T-helper 1 cell treated with Interleukin-12 subunit alpha and Interleukin-12 subunit beta and Interleukin-4 antibody, amounts not matched to agents 30 μg/mL and 1 μg/mL, for 36 hours (primary cell): ENCODE measurements around the gene AHNAK.
"Not testable (repeated sequence)": the region's sequence is repeated elsewhere in the genome, so short reads cannot be mapped to it uniquely, and the experiment has no call there.

ENCODE experiments used
- H3K27ac Mint-ChIP-seq: one replicate; pipeline ENCODE4 v1.8.0; 2021; ENCODE audit warnings: mild to moderate bottlenecking, mixed read lengths
- H3K27me3 Mint-ChIP-seq: one replicate; pipeline ENCODE4 v1.8.0; 2021; ENCODE audit warnings: low read depth, mixed read lengths
- H3K36me3 Mint-ChIP-seq: one replicate; pipeline ENCODE4 v1.8.0; 2021; ENCODE audit warnings: low read depth, mixed read lengths
- H3K4me1 Mint-ChIP-seq: one replicate; pipeline ENCODE4 v1.8.0; 2021; ENCODE audit warnings: low read depth, mixed read lengths
- H3K4me3 Mint-ChIP-seq: one replicate; pipeline ENCODE4 v1.8.0; 2021; ENCODE audit warnings: mild to moderate bottlenecking, moderate library complexity, mixed read lengths
- H3K9me3 Mint-ChIP-seq: one replicate; pipeline ENCODE4 v1.8.0; 2021; ENCODE audit warnings: mixed read lengths

Gene AHNAK

DNA sequence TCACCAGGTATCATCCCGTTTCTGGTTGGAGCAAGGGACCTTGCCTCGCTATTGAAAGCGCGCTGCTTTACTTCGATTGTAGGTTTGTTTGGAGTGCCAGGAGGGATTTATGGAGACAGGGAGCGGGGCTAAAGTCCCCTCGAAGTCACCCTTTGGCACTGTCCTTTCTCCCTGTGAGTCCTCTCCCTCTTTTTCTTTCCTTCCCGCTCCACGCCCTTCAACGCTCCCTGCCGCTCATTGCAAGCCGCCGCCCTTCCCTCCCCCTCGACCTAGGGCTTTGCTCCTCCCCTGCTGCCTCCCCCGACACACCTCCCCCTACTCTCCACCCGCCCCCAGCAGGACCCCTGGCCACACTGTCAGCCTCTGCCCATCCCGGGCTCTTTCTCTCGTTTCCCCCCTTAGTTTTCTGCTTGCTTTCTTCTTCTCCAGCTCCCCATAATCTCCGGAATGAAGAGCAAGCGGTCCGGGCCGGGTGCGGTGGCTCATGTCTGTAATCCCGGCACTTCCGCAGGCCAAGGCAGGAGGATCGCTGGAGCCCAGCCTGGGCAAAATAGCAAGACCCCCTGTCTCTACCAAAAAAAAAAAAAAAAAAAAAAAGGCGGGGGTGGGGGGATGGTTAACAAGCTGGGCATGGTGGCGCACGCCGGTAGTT, 41.0 kb downstream of the AHNAK start:
- Mint-ChIP-seq H3K4me1 (peaks cover 7% of the 10 kb centered on the region), H3K9me3 (no peaks in the 10 kb centered on the region), H3K4me3 (no peak overlapping the region), H3K27ac (no peak overlapping the region), H3K27me3 (peaks cover 37% of the 10 kb centered on the region), H3K36me3 (no peaks in the 10 kb centered on the region)

DNA sequence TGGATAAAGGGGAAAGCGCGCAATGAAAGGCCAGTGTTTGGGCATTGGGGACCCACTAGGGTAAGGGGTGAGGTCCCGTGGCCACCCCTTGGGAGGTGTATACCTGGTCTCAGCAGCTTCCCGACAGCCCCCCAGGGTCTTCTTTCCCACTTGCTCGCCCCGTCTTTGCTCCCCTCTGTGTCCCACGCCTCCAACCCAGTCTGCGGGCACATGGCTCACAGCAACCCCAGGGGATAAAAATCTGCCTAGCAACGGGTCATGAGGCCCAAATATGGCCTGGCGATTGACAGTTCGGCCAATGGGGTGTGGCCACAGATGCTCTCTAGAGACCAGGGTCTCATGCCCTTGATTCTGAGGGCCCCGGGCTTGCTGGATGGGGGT, 41.6 kb downstream of the AHNAK start:
- no peaks in the 10 kb centered on the region for H3K36me3 Mint-ChIP-seq
- no peaks in the 10 kb centered on the region for H3K9me3 Mint-ChIP-seq
- peaks cover 37% of the 10 kb centered on the region for H3K27me3 Mint-ChIP-seq
- H3K4me3 Mint-ChIP-seq = no peak overlapping the region
- peaks cover 7% of the 10 kb centered on the region for H3K4me1 Mint-ChIP-seq
- no peak overlapping the region for H3K27ac Mint-ChIP-seq

DNA sequence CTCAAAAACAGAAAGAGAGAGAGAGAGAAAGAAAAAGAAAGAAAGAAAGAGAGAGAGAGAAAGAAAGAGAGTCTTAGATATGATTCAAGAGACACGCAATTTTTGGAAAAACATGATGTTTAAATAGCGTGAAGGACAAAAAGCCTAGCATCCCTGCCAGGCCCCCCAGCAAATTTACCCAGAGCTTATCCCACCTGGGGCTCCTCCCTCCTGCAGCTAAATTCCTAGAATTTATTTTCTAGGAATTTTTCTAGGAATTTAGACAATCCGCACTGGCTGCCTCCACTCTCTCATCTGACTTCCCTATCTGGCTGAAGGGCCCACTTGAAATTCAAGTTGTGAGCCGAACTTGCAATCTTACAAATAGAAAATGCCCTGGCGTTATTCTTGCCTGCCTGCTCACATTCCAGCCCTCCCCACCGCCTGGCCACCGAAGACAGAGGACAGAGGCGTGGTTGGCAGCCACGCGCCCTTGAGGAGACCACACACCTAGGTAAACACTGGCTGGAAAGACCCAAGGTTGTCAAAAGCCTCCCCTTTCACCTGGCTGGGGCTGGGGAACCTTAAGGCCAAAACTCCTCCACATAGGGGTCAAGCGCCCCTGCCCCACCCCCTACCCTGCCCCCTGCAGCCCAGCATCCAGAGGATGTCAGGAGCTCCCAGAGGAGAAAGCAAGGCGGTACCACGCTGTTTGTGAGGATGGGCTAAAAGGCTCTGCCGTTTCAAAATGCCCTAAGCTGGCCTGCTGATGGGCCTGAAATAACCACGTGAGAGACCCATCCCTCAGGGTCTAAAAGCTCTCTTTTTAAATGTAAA, 42.2 kb downstream of the AHNAK start:
- H3K4me3 Mint-ChIP-seq = no peak overlapping the region
- no peaks in the 10 kb centered on the region for H3K9me3 Mint-ChIP-seq
- no peak overlapping the region for H3K27ac Mint-ChIP-seq
- H3K36me3 Mint-ChIP-seq = no peaks in the 10 kb centered on the region
- peaks cover 37% of the 10 kb centered on the region for H3K27me3 Mint-ChIP-seq
- H3K4me1 Mint-ChIP-seq = peaks cover 9% of the 10 kb centered on the region

DNA sequence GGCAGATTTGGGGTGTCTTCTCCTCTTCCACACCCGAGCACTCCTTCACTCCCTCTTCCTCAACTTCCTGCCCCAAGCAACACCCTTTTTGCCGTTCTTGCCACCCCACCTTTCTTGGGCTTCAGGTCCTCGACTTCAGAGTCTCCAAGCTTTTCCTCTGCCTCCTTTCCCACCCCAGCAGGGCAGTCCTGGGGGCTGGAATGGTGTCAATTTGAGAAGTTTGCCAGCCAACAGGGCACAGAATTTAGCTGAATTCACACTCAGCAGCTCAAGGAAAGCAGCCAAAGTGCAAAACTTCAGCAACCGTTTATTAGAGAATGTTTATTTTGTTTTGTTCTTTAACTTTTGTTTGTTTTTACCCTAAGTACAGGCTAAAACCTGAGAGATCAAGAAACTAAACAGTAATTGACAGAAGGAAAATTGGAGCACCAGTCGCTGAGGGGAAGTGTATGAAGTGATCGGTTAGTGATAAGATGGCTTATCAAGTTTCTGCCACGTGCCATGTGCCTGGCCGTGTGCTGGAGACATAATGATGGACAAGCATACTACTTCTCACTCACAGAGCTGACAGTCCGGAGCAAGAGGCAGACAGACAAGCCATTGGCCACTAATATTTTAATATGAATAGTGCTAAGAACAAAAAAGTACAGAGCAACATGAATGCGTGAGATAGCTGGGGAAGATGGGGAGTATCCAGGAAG, 44.4 kb downstream of the AHNAK start:
- no peaks in the 10 kb centered on the region for H3K9me3 Mint-ChIP-seq
- H3K36me3 Mint-ChIP-seq = no peaks in the 10 kb centered on the region
- no peak overlapping the region for H3K4me3 Mint-ChIP-seq
- H3K27ac Mint-ChIP-seq = no peak overlapping the region
- H3K4me1 Mint-ChIP-seq = peaks cover 7% of the 10 kb centered on the region
- H3K27me3 Mint-ChIP-seq = peaks cover 36% of the 10 kb centered on the region

DNA sequence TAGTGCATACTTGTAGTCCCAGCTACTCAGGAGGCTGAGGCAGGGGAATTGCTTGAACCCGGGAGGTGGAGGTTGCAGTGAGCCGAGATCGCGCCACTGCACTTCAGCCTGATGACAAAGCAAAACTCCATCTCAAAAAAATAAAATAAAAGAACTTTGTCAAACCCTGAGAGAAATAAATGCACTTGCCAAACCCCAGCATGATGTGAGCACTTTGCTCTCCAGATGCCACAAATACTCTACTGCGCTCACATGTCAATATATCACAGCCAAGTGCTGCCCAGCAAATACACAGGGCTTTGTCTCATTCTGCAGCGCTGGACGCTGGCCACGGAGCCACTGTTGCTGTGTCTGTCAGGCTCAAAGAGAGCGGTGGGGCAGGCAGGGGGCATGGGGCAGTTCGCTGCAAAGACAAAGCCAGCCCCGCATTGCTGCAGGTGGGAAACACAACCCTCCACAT, 45.1 kb downstream of the AHNAK start:
- H3K9me3 Mint-ChIP-seq = no peaks in the 10 kb centered on the region
- H3K36me3 Mint-ChIP-seq = no peaks in the 10 kb centered on the region
- H3K27me3 Mint-ChIP-seq = peaks cover 33% of the 10 kb centered on the region
- no peak overlapping the region for H3K27ac Mint-ChIP-seq
- peaks cover 7% of the 10 kb centered on the region for H3K4me1 Mint-ChIP-seq
- H3K4me3 Mint-ChIP-seq = no peak overlapping the region

DNA sequence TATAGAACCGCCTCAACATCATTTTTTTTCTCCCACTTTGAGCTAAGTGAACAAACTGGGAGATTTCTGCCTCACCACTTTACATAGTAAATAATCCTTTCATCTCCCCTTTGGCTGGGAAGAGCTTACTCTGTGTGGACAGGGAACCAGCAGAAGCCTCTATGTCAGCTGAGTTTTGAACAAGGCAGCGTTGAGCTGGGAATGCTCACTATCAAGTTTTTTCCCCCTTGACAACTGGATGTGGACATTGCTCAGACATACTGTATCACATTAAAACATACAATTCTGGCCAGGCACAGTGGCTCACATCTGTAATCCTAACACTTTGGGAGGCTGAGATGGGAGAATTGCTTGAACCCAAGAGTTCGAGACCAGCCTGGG, 46.0 kb downstream of the AHNAK start:
- no peaks in the 10 kb centered on the region for H3K36me3 Mint-ChIP-seq
- H3K9me3 Mint-ChIP-seq = no peaks in the 10 kb centered on the region
- H3K27me3 Mint-ChIP-seq = peaks cover 33% of the 10 kb centered on the region
- H3K27ac Mint-ChIP-seq = no peak overlapping the region
- H3K4me3 Mint-ChIP-seq = no peak overlapping the region
- peaks cover 7% of the 10 kb centered on the region for H3K4me1 Mint-ChIP-seq

DNA sequence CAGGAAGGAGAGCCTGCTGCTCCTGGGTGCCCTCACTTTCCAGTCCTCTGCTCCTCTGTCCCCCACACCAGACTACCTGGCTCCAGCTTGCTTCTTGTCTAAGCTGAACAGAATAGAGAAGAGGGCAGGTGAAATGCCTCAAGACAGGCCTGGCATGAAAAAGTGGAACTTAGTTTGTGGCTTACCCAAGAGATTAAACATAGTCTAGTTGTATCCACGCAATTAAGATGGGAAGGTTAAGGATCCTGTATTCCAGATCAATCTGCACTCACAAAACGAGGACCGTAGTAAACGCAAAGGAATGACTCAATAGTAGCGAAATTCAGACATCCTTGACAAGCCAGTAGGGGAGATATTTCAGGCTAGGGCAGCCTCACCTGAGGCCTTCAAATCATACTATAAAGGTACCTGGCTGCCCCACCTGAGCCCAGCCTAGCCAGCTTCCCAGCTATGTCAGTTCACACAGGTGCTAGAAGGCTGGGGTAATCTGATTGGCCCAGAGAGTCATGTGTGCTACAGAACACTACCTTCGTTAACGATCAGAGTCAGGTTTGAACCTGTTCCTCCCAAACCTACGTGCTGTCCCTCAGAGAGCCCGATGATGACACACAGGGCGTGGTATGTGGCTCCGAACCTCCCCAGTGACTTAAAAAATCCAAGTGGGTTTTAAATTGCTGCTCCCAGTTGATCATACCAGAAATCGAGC, 46.5 kb downstream of the AHNAK start:
- Mint-ChIP-seq H3K27me3 (peaks cover 33% of the 10 kb centered on the region), H3K4me1 (peaks cover 7% of the 10 kb centered on the region), H3K27ac (no peak overlapping the region), H3K9me3 (no peaks in the 10 kb centered on the region), H3K4me3 (no peak overlapping the region), H3K36me3 (no peaks in the 10 kb centered on the region)

DNA sequence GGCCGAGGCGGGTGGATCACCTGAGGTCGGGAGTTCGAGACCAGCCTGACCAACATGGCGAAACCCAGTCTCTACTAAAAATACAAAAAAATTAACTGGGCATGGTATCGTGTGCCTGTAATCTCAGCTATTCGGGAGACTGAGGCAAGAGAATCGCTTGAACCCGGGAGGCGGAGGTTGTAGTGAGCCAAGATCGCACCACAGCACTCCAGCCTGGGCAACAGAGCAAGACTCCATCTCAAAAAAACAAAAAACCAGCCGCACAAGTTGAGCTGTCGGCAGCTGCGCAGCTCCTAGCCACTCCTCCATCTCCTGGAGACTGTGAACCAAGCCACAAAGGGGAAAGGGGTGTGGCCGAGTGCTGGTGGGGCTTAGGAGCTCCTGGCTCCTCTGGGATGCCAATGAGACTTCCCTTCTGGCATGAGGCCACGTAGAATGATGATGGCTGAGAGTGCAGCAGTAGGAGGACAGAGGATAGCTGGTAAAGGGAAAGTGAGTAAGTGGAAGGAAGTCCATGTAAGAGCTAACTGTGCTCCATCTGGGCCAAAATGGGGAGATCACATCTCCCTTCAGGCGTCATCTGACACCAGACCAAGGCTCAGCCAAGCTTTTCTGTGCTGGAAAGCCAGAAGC, 47.2 kb downstream of the AHNAK start:
- not testable (repeated sequence) for H3K36me3 Mint-ChIP-seq, H3K9me3 Mint-ChIP-seq, H3K4me1 Mint-ChIP-seq, H3K4me3 Mint-ChIP-seq, H3K27ac Mint-ChIP-seq
- H3K27me3 Mint-ChIP-seq = peaks cover 32% of the 10 kb centered on the region

DNA sequence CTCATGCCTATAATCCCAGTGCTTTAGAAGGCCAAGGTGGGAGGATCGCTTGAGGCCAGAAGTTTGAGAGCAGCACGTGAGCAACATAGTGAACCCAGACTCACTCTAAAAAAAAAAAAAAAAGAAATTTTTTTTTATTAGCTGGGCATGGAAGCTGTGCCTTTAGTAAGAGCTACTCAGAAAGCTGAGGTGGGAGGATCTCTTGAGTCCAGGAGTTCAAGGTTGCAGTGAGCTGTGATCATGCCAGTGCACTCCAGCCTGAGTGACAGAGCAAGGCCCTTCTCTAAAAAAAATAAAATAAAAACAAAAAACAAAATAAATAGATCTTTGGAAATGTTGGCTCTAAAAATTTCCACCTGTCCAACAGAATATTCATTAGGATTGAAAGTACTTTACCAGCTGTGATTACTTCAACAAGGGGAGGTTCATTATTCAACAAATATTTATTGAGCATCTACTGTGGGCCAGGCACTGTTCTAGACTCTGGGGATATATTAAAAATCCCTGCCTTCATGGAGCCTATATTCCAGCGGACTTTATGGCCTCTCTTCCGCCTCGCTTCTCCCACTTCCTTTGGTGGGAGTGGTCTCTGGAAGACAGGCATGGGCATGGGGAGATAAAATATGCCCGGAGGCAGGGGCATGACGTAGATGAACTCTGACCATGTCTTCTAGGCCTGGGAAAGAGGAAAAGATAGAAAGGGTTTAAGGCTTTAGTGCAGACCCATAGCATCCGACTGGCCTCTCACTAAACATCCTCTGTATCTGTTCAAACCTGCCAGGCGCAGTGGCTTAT, 47.9 kb downstream of the AHNAK start:
- Mint-ChIP-seq H3K27ac (no peak overlapping the region), H3K4me1 (peaks cover 7% of the 10 kb centered on the region), H3K27me3 (peaks cover 25% of the 10 kb centered on the region), H3K36me3 (no peaks in the 10 kb centered on the region), H3K9me3 (no peaks in the 10 kb centered on the region), H3K4me3 (no peak overlapping the region)

DNA sequence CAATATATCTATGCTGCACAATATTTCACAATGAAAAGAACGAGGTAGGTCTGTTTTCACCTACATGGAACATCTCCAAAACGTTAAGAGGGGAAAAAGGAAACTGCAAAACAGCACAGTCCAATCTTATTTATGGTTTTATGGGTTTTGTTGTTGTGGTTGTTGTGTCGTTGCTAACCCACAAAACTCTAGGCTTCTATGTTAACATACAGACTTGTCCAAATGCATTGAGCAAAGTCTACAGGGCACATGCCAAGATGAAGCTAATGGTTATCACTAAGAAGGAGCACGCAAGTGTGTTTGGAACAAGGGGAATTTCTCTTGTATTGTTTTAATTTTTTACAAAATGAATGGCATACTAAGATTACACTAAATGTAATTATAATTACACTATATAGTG, 48.6 kb downstream of the AHNAK start:
- Mint-ChIP-seq H3K27me3 (peaks cover 21% of the 10 kb centered on the region), H3K9me3 (no peaks in the 10 kb centered on the region), H3K36me3 (no peaks in the 10 kb centered on the region), H3K27ac (no peak overlapping the region), H3K4me3 (no peak overlapping the region), H3K4me1 (peaks cover 7% of the 10 kb centered on the region)

DNA sequence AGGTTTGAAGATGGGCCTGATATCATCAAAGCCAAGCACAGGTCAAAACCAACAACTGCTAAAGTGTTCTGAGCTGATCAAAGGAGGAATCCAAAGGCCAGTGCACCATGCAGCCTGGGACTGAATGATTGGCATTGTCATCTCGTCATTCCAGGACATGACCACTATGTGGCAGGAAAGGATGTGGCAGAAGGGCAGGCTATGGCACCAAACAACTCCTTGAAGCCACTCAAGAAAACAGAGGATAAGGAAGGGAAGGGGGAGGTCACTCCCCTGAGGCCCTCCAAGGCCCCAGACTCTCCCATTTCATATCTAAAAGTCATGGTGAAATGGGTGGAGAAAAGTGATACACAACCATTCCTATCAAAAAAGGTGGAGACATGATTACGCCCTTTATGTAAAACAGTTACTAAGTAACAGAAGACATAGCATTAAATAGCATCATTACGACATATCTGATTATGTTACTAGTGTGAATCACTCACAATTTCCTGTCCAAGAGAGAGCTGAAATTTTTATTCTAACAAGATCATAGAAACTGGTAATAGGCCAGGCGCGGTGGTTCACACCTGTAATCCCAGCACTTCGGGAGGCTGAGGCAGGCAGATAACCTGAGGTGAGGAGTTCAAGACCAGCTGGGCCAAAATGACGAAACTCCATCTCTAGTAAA, 49.3 kb downstream of the AHNAK start:
- H3K36me3 Mint-ChIP-seq = no peaks in the 10 kb centered on the region
- H3K27ac Mint-ChIP-seq = no peak overlapping the region
- H3K4me1 Mint-ChIP-seq = peaks cover 4% of the 10 kb centered on the region
- no peaks in the 10 kb centered on the region for H3K9me3 Mint-ChIP-seq
- peaks cover 16% of the 10 kb centered on the region for H3K27me3 Mint-ChIP-seq
- H3K4me3 Mint-ChIP-seq = no peak overlapping the region

DNA sequence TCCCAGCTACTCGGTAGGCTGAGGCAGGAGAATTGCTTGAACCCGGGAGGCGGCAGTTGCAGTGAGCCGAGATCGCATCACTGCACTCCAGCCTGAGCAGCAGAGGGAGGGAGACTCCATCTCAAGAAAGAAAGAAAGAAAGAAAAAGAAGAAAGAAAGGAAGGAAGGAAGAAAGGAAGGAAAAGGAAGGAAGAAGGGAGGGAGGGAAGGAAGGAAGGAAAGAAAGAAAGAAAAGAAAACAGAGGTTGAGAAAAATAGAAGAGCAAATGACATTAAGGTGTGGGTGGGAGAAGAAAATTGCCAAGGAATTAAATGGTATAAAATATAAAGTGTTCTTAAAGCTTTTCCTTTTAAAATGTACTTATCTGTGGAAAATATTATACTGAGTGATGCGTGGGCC, 49.9 kb downstream of the AHNAK start:
- Mint-ChIP-seq H3K9me3 (no peaks in the 10 kb centered on the region), H3K4me3 (no peak overlapping the region), H3K27me3 (peaks cover 10% of the 10 kb centered on the region), H3K36me3 (no peaks in the 10 kb centered on the region), H3K4me1 (peaks cover 3% of the 10 kb centered on the region), H3K27ac (no peak overlapping the region)

DNA sequence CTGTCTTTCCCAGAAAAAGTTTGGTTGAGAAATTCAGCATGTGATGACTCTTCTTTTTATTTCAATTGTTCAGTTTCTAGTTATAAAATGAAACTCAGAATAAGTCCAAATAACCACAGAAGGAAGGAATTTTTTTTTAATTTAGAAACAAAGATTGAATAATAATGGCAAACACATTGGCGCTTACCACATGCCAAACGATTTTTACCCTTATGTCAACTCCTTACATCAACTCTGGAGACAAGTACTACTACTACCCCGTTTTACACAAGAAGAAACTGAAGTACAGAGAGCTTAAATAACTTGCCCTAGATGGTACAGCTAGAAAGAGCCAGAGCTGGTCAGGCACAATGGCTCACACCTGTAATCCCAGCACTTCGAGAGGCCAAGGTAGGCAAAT, 52.4 kb downstream of the AHNAK start:
- Mint-ChIP-seq H3K27me3 (no peaks in the 10 kb centered on the region), H3K4me3 (no peak overlapping the region), H3K9me3 (no peaks in the 10 kb centered on the region), H3K36me3 (no peaks in the 10 kb centered on the region), H3K4me1 (peaks cover 2% of the 10 kb centered on the region), H3K27ac (no peak overlapping the region)
